K562 (cell line): ENCODE data around the gene UBXN2A. TPM values are rescaled to one million over a fixed set of nuclear protein-coding genes. Genes with fewer than 3 reads are reported as not detected.

Source experiments
- ARID3A ChIP-seq: IDR thresholded peaks from 2 replicates; pipeline ENCODE4 v1.6.1; 2012; ENCODE audit warnings: low read depth, low read length, improper control_type of control experiment, borderline replicate concordance
- ARID4B ChIP-seq: sonication (generic); formaldehyde crosslinking; IDR thresholded peaks from 2 replicates; pipeline ENCODE4 v1.8.0; 2022; ENCODE audit warnings: mild to moderate bottlenecking, missing genetic modification reagents
- CREBBP ChIP-seq: IDR thresholded peaks from one replicate; pipeline ENCODE4 v1.6.1; 2012; ENCODE audit warnings: low read depth, mild to moderate bottlenecking, control low read depth, inconsistent platforms, low read length
- EGR1 ChIP-seq: fragments of 450-650 bp; conservative IDR thresholded peaks from 2 replicates; pipeline ENCODE4 v1.6.1; 2017; ENCODE audit warnings: mild to moderate bottlenecking
- EHMT2 ChIP-seq: fragments of 450-650 bp; IDR thresholded peaks from 2 replicates; pipeline ENCODE4 v1.6.1; 2018; ENCODE audit warnings: antibody characterized with exemption
- ELF2 ChIP-seq: fragments of 250-450 bp; sonication (Bioruptor Pico); IDR thresholded peaks from 2 replicates; pipeline ENCODE4 v1.5.0; 2021; ENCODE audit warnings: mild to moderate bottlenecking
- HMGN3 ChIP-seq: IDR thresholded peaks from 2 replicates; pipeline ENCODE4 v1.6.1; 2011; ENCODE audit warnings: borderline replicate concordance, low read depth, mild to moderate bottlenecking, mixed read lengths, low read length; ENCODE audit not compliant: insufficient read length; ENCODE audit errors: extremely low read depth
- KLF16 ChIP-seq: IDR thresholded peaks from 2 replicates; pipeline ENCODE4 v1.6.1; 2016; ENCODE audit warnings: antibody characterized with exemption
- MNT ChIP-seq, 2 experiments: fragments of 450-650 bp; conservative IDR thresholded peaks; 2 replicates each; pipeline ENCODE4 v1.6.1; 2017; ENCODE audit warnings: mild to moderate bottlenecking in 2 of 2, moderate library complexity in 2 of 2
- POLR3G ChIP-seq: IDR thresholded peaks from 2 replicates; pipeline ENCODE4 v1.6.1; 2011; ENCODE audit not compliant: insufficient read length, insufficient replicate concordance; ENCODE audit errors: extremely low read depth
- RUNX1 ChIP-seq: sonication (generic); IDR thresholded peaks from 2 replicates; pipeline ENCODE4 v1.6.1; 2016; ENCODE audit warnings: antibody characterized with exemption, low read depth
- SIN3A ChIP-seq, 2 experiments: fragments of 150-350 bp in 1 of 2; IDR thresholded peaks; 2 replicates each; pipeline ENCODE4 v1.6.1; 2011 to 2016; ENCODE audit warnings: borderline replicate concordance in 2 of 2, low read depth in 2 of 2, low read length in 2 of 2, mild to moderate bottlenecking in 2 of 2, moderate library complexity in 2 of 2; ENCODE audit not compliant: control insufficient read depth in 1 of 2
- TAF7 ChIP-seq: fragments of 450-650 bp; IDR thresholded peaks from 2 replicates; pipeline ENCODE4 v1.6.1; 2016; ENCODE audit warnings: missing genetic modification characterization, missing compliant biosample characterization
- ZBTB7A ChIP-seq: IDR thresholded peaks from 2 replicates; pipeline ENCODE4 v1.6.1; 2011; ENCODE audit warnings: low read depth, mild to moderate bottlenecking, low read length, moderate library complexity, borderline replicate concordance; ENCODE audit not compliant: control insufficient read depth
- ZKSCAN1 ChIP-seq: fragments of 150-350 bp; IDR thresholded peaks from 2 replicates; pipeline ENCODE4 v1.6.1; 2016; ENCODE audit warnings: low read depth, low read length
- ZNF12 ChIP-seq: sonication (generic); formaldehyde crosslinking; IDR thresholded peaks from 2 replicates; pipeline ENCODE4 v1.4.0; 2020; ENCODE audit warnings: mild to moderate bottlenecking, missing genetic modification reagents
- ZNF23 ChIP-seq: fragments of 250-450 bp; sonication (Bioruptor Pico); IDR thresholded peaks from 2 replicates; pipeline ENCODE4 v1.4.0; 2020; ENCODE audit warnings: mild to moderate bottlenecking
- polyA plus RNA-seq, 8 experiments: library from polyadenylated mRNA; depleted of rRNA in 4 of 8; stranded (reverse) in 5 of 8; unstranded in 3 of 8; fragments of >200 nt; fragmentation: Nextera tagmentation in 2 of 8; fragmentation: Illumina TruSeq in 1 of 8; extraction: Ambion mirVana in 2 of 8; extraction: Trizol in 1 of 8; gene quantifications; 2 replicates each; pipeline versions ENCODE4 v1.2.1 to v1.2.3, GENCODE V29; 2011 to 2014; ENCODE audit warnings: inconsistent platforms in 1 of 8, missing spikeins in 1 of 8
- total RNA-seq, 7 experiments: library from RNA; depleted of rRNA in 6 of 7; stranded (reverse); fragments of >200 nt in 6 of 7; fragmentation: Illumina TruSeq in 2 of 7; extraction: Trizol in 2 of 7; gene quantifications; 2 replicates each; pipeline versions ENCODE4 v1.2.1 to v1.2.3, GENCODE V29; 2011 to 2021; ENCODE audit warnings: low replicate concordance in 1 of 7
- TF ChIP-seq, protein P1 (sequence below): fragments of 450-650 bp; IDR thresholded peaks from 2 replicates; pipeline ENCODE4 v1.7.0; 2016; ENCODE audit warnings: borderline replicate concordance

Gene UBXN2A
- total and polyA plus RNA-seq, 9 of the 15 experiments (the other 6 are each of a cell fraction or from before 2014, with no cell fraction given): 3.4 to 25.6 (median 16.0) TPM

DNA sequence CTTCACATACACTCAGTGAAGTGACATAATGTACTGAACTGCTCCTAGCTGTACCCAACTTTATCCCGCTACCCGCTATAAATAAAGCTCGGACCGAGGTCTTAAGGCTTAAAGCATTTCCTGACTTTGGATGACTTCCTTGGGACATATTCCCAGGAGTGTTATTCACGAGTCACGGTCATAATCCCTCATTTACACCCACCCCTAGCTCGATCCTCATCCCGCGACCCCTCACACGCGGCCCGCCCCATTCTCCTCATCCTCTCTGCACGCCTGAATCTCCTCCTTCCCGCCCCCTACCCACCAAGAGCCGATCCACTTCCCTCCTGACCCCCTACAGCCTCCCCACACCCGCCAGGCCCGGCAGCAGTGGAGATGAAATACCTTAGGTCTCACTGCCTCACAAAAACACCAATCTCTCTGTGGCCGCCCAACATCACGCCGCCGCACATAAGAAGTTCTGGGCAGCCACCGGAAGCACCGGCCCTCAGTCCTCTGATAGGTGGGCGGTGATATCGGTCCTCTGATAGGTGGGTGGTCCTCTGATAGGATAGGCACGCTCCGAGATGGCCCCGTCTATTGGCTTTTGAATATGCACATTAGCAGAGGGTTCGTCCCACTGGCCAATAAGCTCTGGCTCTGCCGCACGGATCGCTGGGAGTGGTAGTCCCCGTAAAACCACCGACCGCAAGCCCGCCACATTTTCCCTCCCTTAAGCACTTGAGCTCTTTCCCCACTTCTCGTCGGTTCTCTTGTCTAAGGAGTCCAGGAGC, 106.9 kb downstream of the UBXN2A start, which contains the start of gene WDCP (continued):
- TF ChIP-seq MNT (conservative IDR thresholded peaks at IDR 0.05) (peak; percentile 55 to 79; a peak in 3 of 4 replicates), EHMT2 (no peak), ZNF12 (CRISPR knock-in tag) (no peak), CREBBP (no peak), TAF7 (tag) (peak; percentile 80), ZNF23 (CRISPR knock-in tag) (no peak), SIN3A (IDR thresholded peaks at IDR 0.05; ENCODE audit: borderline replicate concordance in 2 of 2, control insufficient read depth in 1 of 2, low read depth in 2 of 2, low read length in 2 of 2) (peak; percentile 52 to 70; a peak in 2 of 4 replicates), EGR1 (peak; percentile 78), HMGN3 (no peak), RUNX1 (no peak), ZBTB7A (peak; percentile 54; the same call in 1 of the 2 replicates), ARID4B (CRISPR knock-in tag) (peak; percentile 61; the same call in 1 of the 2 replicates), ARID3A (0 out of 2 replicates have a peak, but pooled peaks have one; percentile 50), ZKSCAN1 (no peak), KLF16 (no peak), ELF2 (CRISPR knock-in tag) (peak; percentile 61), POLR3G (no peak)
- TF ChIP-seq, protein P1, sequence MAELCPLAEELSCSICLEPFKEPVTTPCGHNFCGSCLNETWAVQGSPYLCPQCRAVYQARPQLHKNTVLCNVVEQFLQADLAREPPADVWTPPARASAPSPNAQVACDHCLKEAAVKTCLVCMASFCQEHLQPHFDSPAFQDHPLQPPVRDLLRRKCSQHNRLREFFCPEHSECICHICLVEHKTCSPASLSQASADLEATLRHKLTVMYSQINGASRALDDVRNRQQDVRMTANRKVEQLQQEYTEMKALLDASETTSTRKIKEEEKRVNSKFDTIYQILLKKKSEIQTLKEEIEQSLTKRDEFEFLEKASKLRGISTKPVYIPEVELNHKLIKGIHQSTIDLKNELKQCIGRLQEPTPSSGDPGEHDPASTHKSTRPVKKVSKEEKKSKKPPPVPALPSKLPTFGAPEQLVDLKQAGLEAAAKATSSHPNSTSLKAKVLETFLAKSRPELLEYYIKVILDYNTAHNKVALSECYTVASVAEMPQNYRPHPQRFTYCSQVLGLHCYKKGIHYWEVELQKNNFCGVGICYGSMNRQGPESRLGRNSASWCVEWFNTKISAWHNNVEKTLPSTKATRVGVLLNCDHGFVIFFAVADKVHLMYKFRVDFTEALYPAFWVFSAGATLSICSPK: no peak
